ENCODE results near the gene SGK2. TPM values are rescaled to one million over a fixed set of nuclear protein-coding genes. Genes with fewer than 3 reads are reported as not detected.

SGK2 gene
- total and polyA plus RNA-seq, 2 of the 13 experiments (the other 11 are each of a cell fraction or from before 2014, with no cell fraction given): 6.2 to 29.4 TPM

GRCh38 chr20:43558412-43559146 lies at the start of gene SGK2 (continued):
- TF ChIP-seq ZFP91 (CRISPR knock-in tag; IDR thresholded peaks at IDR 0.05; ENCODE audit: borderline replicate concordance) (peak; percentile 82), ZNF7 (CRISPR knock-in tag; IDR thresholded peaks at IDR 0.05) (no peak), ZNF101 (CRISPR knock-in tag; IDR thresholded peaks at IDR 0.05; ENCODE audit: borderline replicate concordance, low read depth) (no peak; the same call in 1 of the 2 replicates), ZNF816 (CRISPR knock-in tag; IDR thresholded peaks at IDR 0.05; ENCODE audit: borderline replicate concordance) (peak; percentile 87; the same call in 1 of the 2 replicates), FUBP1 (CRISPR knock-in tag; IDR thresholded peaks at IDR 0.05; ENCODE audit: borderline replicate concordance) (peak; percentile 94; the same call in 1 of the 2 replicates), ZBTB39 (CRISPR knock-in tag; IDR thresholded peaks at IDR 0.05) (no peak), ONECUT2 (CRISPR knock-in tag; IDR thresholded peaks at IDR 0.05) (no peak), GLMP (CRISPR knock-in tag; IDR thresholded peaks at IDR 0.05; ENCODE audit: borderline replicate concordance) (0 out of 2 replicates have a peak, but pooled peaks have one; percentile 32), PHF21A (CRISPR knock-in tag; IDR thresholded peaks at IDR 0.05) (peak; percentile 94), ZNF484 (CRISPR knock-in tag; IDR thresholded peaks at IDR 0.05; ENCODE audit: borderline replicate concordance, low read depth) (no peak; the same call in 1 of the 2 replicates), ZNF720 (CRISPR knock-in tag; IDR thresholded peaks at IDR 0.05) (no peak; the same call in 1 of the 2 replicates), ZNF644 (CRISPR knock-in tag; IDR thresholded peaks at IDR 0.05; ENCODE audit: low read depth) (0 out of 2 replicates have a peak, but pooled peaks have one; percentile 54), IRF1 (CRISPR knock-in tag; IDR thresholded peaks at IDR 0.05; ENCODE audit: low read depth) (no peak), ISL2 (CRISPR knock-in tag; IDR thresholded peaks at IDR 0.05) (peak; percentile 75), SIX4 (CRISPR knock-in tag; IDR thresholded peaks at IDR 0.05) (peak; percentile 50; the same call in 1 of the 2 replicates), ZFYVE20 (CRISPR knock-in tag; IDR thresholded peaks at IDR 0.05; ENCODE audit: borderline replicate concordance, low read depth) (peak; percentile 38; the same call in 1 of the 2 replicates), MED13 (CRISPR knock-in tag; IDR thresholded peaks at IDR 0.05) (no peak), MXD3 (CRISPR knock-in tag; IDR thresholded peaks at IDR 0.05) (peak; percentile 68; the same call in 1 of the 2 replicates)

Data from HepG2 (cell line).